ENCODE results near the gene TNFAIP3. TPM values are rescaled to one million over a fixed set of nuclear protein-coding genes. Genes with fewer than 3 reads are reported as not detected.

TNFAIP3 gene
- total and polyA plus RNA-seq, 2 of the 4 experiments (the other 2 are of a cell fraction), result 5.0 to 14.2 TPM

DNA sequence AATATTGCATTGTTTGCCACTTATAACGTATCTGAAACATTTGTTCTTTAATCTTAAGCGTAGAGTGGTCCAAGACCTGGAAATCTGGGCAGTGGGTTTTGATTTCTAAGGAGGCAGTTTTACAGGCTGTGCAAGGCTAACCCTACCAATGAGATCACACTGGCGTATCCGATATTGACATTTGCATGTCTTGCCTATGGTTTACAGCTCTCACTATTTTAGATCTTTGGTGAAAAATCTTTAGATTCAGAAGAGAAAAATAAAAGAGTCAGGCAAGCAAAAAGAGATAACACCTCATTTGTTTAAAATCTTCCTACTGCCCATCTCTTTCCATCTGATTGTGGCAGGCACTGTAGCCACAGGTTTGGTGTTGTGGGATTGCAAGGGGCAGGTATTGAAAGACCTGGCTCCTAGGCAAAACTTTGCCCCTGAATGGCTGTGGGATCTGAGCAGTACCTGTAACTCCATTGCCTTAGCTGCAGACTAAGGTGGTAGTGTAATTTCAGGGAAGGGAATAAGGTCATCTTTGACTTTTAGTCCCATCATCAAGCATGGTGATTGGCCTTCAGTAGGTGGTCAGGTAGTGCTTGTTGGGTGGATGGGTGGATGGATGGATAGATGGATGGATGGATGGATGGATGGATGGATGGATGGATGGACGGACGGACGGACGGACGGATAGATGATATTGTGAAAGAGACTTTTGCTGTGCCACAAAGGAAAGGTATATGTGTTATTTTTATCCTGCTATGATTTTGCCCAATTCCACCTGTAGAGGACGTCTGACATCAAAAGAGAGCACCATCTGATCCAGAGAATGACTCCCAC, 1.9 kb downstream of the TNFAIP3 start (continued):
- no peak for TF ChIP-seq CHD1 (IDR thresholded peaks at IDR 0.05; ENCODE audit: low read depth, low read length)

DNA sequence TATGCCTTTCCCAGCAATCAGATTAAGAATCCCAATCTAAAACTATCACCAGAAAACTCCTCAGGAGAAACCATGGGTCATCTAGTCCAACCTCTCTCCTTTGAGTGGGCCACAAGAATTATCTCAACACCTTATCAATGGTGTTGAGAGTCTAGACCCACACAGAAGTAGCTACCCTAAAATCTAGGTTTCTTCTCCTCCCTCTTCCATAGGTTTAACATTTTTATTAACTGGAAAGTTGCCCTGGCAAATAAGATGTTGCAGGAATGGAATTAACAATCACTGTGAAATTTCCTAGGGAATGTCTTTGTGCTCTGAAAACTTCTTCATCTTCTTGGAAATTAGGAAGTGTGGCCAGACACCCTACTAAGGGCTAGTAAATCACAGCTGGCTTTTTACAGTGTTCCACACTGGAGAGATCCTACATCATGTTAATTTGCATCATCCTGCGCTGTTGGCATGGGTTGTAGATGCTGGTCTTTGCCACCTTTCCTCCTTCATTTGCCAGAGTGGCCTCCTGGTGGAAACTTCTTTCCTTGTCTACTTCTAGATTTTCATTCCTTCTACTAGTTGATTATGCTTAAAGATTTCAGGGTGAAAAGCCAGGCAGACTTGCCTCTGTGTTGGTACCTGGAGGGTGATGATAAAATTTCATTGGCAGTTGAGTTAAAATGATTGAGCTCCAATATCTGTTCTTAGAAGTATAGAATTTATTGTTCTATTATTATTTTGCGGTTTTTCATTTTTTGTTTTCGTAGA, 2.7 kb downstream of the TNFAIP3 start:
- H2AFZ ChIP-seq (replicated peaks; ENCODE audit: low read length, poor library complexity), result no peak overlapping the region
- ATAC-seq (ENCODE audit: low read depth), result no peak
- in situ Hi-C loops (cut with MboI; ENCODE audit: low sequenced_read_pairs), result loop anchor here (5.0 to 10.0 kb wide), 2 partner anchors 162 to 235 kb away; partner anchors contain the start of gene PERP
- 0 out of 2 replicates have a peak, but pooled peaks cover 6% of the 10 kb centered on the region for H4K20me1 ChIP-seq (ENCODE audit: insufficient read depth, low read length)
- intact Hi-C loops (cut with micrococcal nuclease), result loop anchor here (5.0 kb wide), 2 partner anchors 142 to 238 kb away; partner anchors contain the start of gene PERP
- dilution Hi-C loops (cut with HindIII; ENCODE audit: low sequenced_read_pairs, unreplicated experiment), result no loop called here
- ChIA-PET POLR2A (ENCODE audit: unreplicated experiment) (no interaction called here), CTCF (interaction anchor here (1.3 to 1.5 kb wide), 2 partner anchors 70 to 162 kb away, joined by 4 to 9 read pairs; no protein-coding TSS in a partner anchor)
- BruUV-seq (replicated peaks), result no TSS peak
- H3K23ac ChIP-seq (ENCODE audit: low read depth, low read length), result peak overlapping the region; percentile 21; the same call in 1 of the 2 replicates
- no peak overlapping the region for H2BK120ac ChIP-seq (ENCODE audit: low read depth, low read length)
- peak overlapping the region; percentile 94 for H3K4me2 ChIP-seq (ENCODE audit: low read depth, low read length)
- no peak overlapping the region for H2BK5ac ChIP-seq (ENCODE audit: low read depth, low read length, poor library complexity, severe bottlenecking)
- H4K91ac ChIP-seq (ENCODE audit: insufficient read depth, low read depth, low read length), result no peak overlapping the region
- TF ChIP-seq RFX5 (IDR thresholded peaks at IDR 0.05; ENCODE audit: low read depth, low read length) (no peak), CEBPB (IDR thresholded peaks at IDR 0.05; ENCODE audit: low read depth, low read length) (no peak), CHD1 (IDR thresholded peaks at IDR 0.05; ENCODE audit: low read depth, low read length) (no peak), MXI1 (IDR thresholded peaks at IDR 0.05; ENCODE audit: borderline replicate concordance, low read depth, low read length) (no peak), MAFK (IDR thresholded peaks at IDR 0.05; ENCODE audit: low read depth, low read length) (no peak), MAZ (IDR thresholded peaks at IDR 0.05; ENCODE audit: borderline replicate concordance, low read depth, low read length) (no peak), NFE2L2 (IDR thresholded peaks at IDR 0.05; ENCODE audit: low read depth, low read length) (no peak)
- TF ChIP-seq, protein P1, sequence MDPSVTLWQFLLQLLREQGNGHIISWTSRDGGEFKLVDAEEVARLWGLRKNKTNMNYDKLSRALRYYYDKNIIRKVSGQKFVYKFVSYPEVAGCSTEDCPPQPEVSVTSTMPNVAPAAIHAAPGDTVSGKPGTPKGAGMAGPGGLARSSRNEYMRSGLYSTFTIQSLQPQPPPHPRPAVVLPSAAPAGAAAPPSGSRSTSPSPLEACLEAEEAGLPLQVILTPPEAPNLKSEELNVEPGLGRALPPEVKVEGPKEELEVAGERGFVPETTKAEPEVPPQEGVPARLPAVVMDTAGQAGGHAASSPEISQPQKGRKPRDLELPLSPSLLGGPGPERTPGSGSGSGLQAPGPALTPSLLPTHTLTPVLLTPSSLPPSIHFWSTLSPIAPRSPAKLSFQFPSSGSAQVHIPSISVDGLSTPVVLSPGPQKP (IDR thresholded peaks at IDR 0.05; ENCODE audit: borderline replicate concordance, low read depth, low read length), result no peak
- no peak overlapping the region for H3K18ac ChIP-seq (ENCODE audit: low read depth, low read length)
- H3K9ac ChIP-seq (ENCODE audit: low read depth, low read length), result no peak overlapping the region
- no peak overlapping the region for H2AK5ac ChIP-seq (ENCODE audit: low read depth, low read length)
- no peak overlapping the region for H2BK20ac ChIP-seq (ENCODE audit: low read depth, low read length)
- H3K4me3 ChIP-seq (ENCODE audit: insufficient read depth, low read depth, low read length), result peak overlapping the region; percentile 88; the same call in 1 of the 2 replicates
- no peak overlapping the region for H3K56ac ChIP-seq (ENCODE audit: extremely low read depth, insufficient read depth, low read length)
- H3K27me3 ChIP-seq (ENCODE audit: control insufficient read depth, insufficient read depth, low read length), result no peaks in the 10 kb centered on the region
- no peak overlapping the region for H3K4ac ChIP-seq (ENCODE audit: low read depth, low read length)
- no peaks in the 10 kb centered on the region for H3K9me3 ChIP-seq (ENCODE audit: control insufficient read depth, insufficient read depth, low read length)
- peaks cover 9% of the 10 kb centered on the region for H3K36me3 ChIP-seq (ENCODE audit: control insufficient read depth, insufficient read depth, low read length)
- peaks cover 10 to 48% of the 10 kb centered on the region in 2 experiments for H3K79me1 ChIP-seq (ENCODE audit: low read depth in 1 of 2, low read length in 2 of 2)
- no peak overlapping the region for H4K5ac ChIP-seq (ENCODE audit: low read depth, low read length)
- no CpG with 5 or more reads among the region's 3 CpGs for WGBS, 2 experiments (ENCODE audit: extremely low coverage in 2 of 2, insufficient read length in 1 of 2)
- no peak overlapping the region; a peak in 1 of 4 replicates for H4K8ac ChIP-seq (ENCODE audit: low read depth in 2 of 2, low read length in 2 of 2)
- H3K14ac ChIP-seq (replicated peaks; ENCODE audit: low read depth, low read length), result no peak overlapping the region
- no peak overlapping the region for H2AK9ac ChIP-seq (replicated peaks; ENCODE audit: low read depth, low read length, poor library complexity)
- H3K9me1 ChIP-seq (ENCODE audit: insufficient read depth, low read length), result peaks cover 9% of the 10 kb centered on the region; the same call in 1 of the 2 replicates
- no peak for DNase-seq
- H3K27ac ChIP-seq (ENCODE audit: insufficient read depth, low read length), result no peak overlapping the region
- H3K4me1 ChIP-seq (ENCODE audit: control insufficient read depth, insufficient read depth, low read length), result peaks cover 18% of the 10 kb centered on the region
- H2BK15ac ChIP-seq (ENCODE audit: low read depth, low read length), result no peak overlapping the region
